GM19452 (cell line): ENCODE results near the gene NFATC2.

Experiments
- ATAC-seq: cut with Tn5 transposase; IDR thresholded peaks from one replicate; pipeline ENCODE4 v1.9.1; 2021; ENCODE audit not compliant: unreplicated experiment

NFATC2 gene

GRCh38 chr20:51398083-51398482 is 144.4 kb downstream of the NFATC2 start:
- no peak for ATAC-seq

GRCh38 chr20:51397137-51397536 is 145.4 kb downstream of the NFATC2 start:
- ATAC-seq: no peak

- ATAC-seq: no peak
Observed at GRCh38 chr20:51396365-51396909, 146.1 kb downstream of the NFATC2 start.

GRCh38 chr20:51394706-51395105 is 147.8 kb downstream of the NFATC2 start:
- ATAC-seq: no peak

- ATAC-seq: no peak
Observed at GRCh38 chr20:51393571-51393970, 148.9 kb downstream of the NFATC2 start.

- ATAC-seq: no peak
Observed at GRCh38 chr20:51392614-51393186, 149.8 kb downstream of the NFATC2 start.

GRCh38 chr20:51391926-51392325 is 150.6 kb downstream of the NFATC2 start:
- ATAC-seq: no peak

- ATAC-seq: no peak
Observed at GRCh38 chr20:51389543-51390264, 152.8 kb downstream of the NFATC2 start.

GRCh38 chr20:51388756-51389542 is 153.6 kb downstream of the NFATC2 start:
- no peak for ATAC-seq

GRCh38 chr20:51388227-51388626 is 154.3 kb downstream of the NFATC2 start:
- ATAC-seq: no peak

- ATAC-seq: no peak
Observed at GRCh38 chr20:51387125-51387875, 155.2 kb downstream of the NFATC2 start.

GRCh38 chr20:51386586-51386985 is 155.9 kb downstream of the NFATC2 start:
- ATAC-seq: no peak

GRCh38 chr20:51385646-51386530 is 156.6 kb downstream of the NFATC2 start:
- ATAC-seq: no peak

- no peak for ATAC-seq
Observed at GRCh38 chr20:51384875-51385274, 157.6 kb downstream of the NFATC2 start.

GRCh38 chr20:51383891-51384510 is 158.5 kb downstream of the NFATC2 start:
- no peak for ATAC-seq

- ATAC-seq: no peak
Observed at GRCh38 chr20:51382986-51383821, 159.3 kb downstream of the NFATC2 start.

GRCh38 chr20:51382111-51382985 is 160.2 kb downstream of the NFATC2 start:
- ATAC-seq: no peak

- ATAC-seq: no peak
Observed at GRCh38 chr20:51381557-51381956, 161.0 kb downstream of the NFATC2 start.
